HEK293T (cell line): ENCODE results near the gene CHD5.

ENCODE experiments used
- CTBP1 ChIP-seq: fragments of 450-650 bp; IDR thresholded peaks from 2 replicates; pipeline ENCODE4 v1.6.1; 2016; ENCODE audit warnings: borderline replicate concordance
- ELF4 ChIP-seq: fragments of 450-650 bp; IDR thresholded peaks from 2 replicates; pipeline ENCODE4 v1.6.1; 2017; ENCODE audit warnings: antibody characterized with exemption
- FOXA1 ChIP-seq: fragments of 450-650 bp; IDR thresholded peaks from 2 replicates; pipeline ENCODE4 v1.6.1; 2016; ENCODE audit warnings: mild to moderate bottlenecking
- FOXM1 ChIP-seq: fragments of 450-650 bp; IDR thresholded peaks from 2 replicates; pipeline ENCODE4 v1.6.1; 2017; ENCODE audit warnings: mild to moderate bottlenecking, borderline replicate concordance
- HDGF ChIP-seq: fragments of 450-650 bp; IDR thresholded peaks from 2 replicates; pipeline ENCODE4 v1.6.1; 2017; ENCODE audit warnings: antibody characterized with exemption, borderline replicate concordance
- LEF1 ChIP-seq: fragments of 450-650 bp; IDR thresholded peaks from 2 replicates; pipeline ENCODE4 v1.6.1; 2017; ENCODE audit warnings: mild to moderate bottlenecking, borderline replicate concordance
- NFRKB ChIP-seq: fragments of 450-650 bp; IDR thresholded peaks from 2 replicates; pipeline ENCODE4 v1.6.1; 2016; ENCODE audit warnings: mild to moderate bottlenecking, moderate library complexity
- SP1 ChIP-seq: fragments of 450-650 bp; IDR thresholded peaks from 2 replicates; pipeline ENCODE4 v1.6.1; 2017
- SUZ12 ChIP-seq: fragments of 450-650 bp; IDR thresholded peaks from 2 replicates; pipeline ENCODE4 v1.6.1; 2016; ENCODE audit warnings: mild to moderate bottlenecking
- TARDBP ChIP-seq: fragments of 450-650 bp; IDR thresholded peaks from 2 replicates; pipeline ENCODE4 v1.6.1; 2016
- ZNF384 ChIP-seq: fragments of 450-650 bp; IDR thresholded peaks from 2 replicates; pipeline ENCODE4 v1.6.1; 2016

GRCh38 chr1:6108937-6109614, 71.0 kb downstream of the CHD5 start:
- TF ChIP-seq FOXM1 (no peak), LEF1 (no peak), SP1 (no peak), FOXA1 (no peak), HDGF (no peak), CTBP1 (no peak), TARDBP (no peak), ELF4 (no peak), NFRKB (no peak), SUZ12 (no peak), ZNF384 (no peak)
